ENCODE data around the gene ATP2B1.

ATP2B1 gene

DNA sequence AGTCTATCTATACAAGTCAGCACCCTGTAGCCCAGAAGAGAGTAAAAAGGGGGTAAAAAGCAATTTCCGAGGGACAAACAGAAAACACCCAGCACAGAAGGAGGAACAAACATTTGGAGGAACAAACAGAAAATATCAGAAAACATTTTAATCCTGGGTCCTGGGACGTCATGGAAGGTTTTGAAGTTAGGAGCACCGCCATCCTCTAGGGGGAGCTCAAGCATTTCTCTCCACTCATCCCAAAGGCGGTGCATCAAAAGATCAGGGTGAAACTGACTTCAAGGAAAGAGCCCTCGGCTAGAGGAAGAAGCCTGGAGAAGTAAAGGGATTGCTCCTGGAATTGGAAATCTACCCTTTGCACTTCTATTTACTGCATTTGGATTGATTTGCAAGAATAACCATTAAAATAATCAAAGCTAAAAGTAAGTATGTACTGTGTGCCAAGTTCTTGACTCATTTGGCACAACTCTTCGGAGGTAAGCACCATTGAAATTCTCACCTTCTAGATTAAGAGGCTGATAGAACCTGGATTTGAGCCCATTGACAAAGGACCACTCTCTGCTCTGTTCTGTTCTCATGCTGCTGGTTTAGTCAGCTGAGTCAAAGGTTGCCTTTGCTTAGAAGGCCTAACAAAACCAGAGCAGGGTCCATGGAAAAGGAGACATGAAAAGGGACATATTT lies 165.6 kb downstream of the ATP2B1 start:
- no peak overlapping the region for H3K4me3 ChIP-seq (ENCODE audit: low read depth, low read length)
- H3K27me3 ChIP-seq (ENCODE audit: insufficient read depth, low read length), result no peaks in the 10 kb centered on the region
- H3K4me2 ChIP-seq (ENCODE audit: low read length), result no peak overlapping the region
- H3K9ac ChIP-seq (ENCODE audit: low read length), result no peak overlapping the region
- H2BK5ac ChIP-seq (ENCODE audit: low read depth, low read length, poor library complexity), result no peak overlapping the region
- no CpG with 5 or more reads among the region's 6 CpGs for WGBS (ENCODE audit: extremely low coverage, insufficient coverage, insufficient read length)
- H3K9me3 ChIP-seq (ENCODE audit: insufficient read depth, low read depth, low read length), result no peaks in the 10 kb centered on the region
- peak overlapping the region; percentile 60 for H3K4ac ChIP-seq (ENCODE audit: low read depth, low read length)
- peak; percentile 64 to 93 for DNase-seq
- peak overlapping the region; percentile 47 for H2BK120ac ChIP-seq (ENCODE audit: insufficient read depth, low read length, poor library complexity)
- no peak overlapping the region for H4K12ac ChIP-seq (ENCODE audit: low read depth, low read length)
- no peak overlapping the region for H3K14ac ChIP-seq (ENCODE audit: low read length)
- H3K18ac ChIP-seq (ENCODE audit: low read length), result peak overlapping the region; percentile 78
- H3K27ac ChIP-seq (ENCODE audit: low read depth, low read length), result no peak overlapping the region
- peak overlapping the region; percentile 82 for H2BK12ac ChIP-seq (ENCODE audit: low read length)
- H4K91ac ChIP-seq (ENCODE audit: low read depth, low read length), result peak overlapping the region; percentile 72
- H3K79me2 ChIP-seq (ENCODE audit: control insufficient read depth, insufficient read depth, low read length, poor library complexity), result no peaks in the 10 kb centered on the region
- no peak overlapping the region for H4K8ac ChIP-seq (ENCODE audit: low read depth, low read length)
- no peak overlapping the region for H3K23ac ChIP-seq (ENCODE audit: low read length)
- H3K79me1 ChIP-seq (ENCODE audit: low read length), result peaks cover 12% of the 10 kb centered on the region
- peaks cover 12 to 15% of the 10 kb centered on the region in 2 experiments for H3K4me1 ChIP-seq (ENCODE audit: control insufficient read depth in 1 of 2, insufficient read depth in 2 of 2, low read length in 2 of 2)
- H2AFZ ChIP-seq (ENCODE audit: insufficient read depth, low read length, poor library complexity), result no peak overlapping the region
- no peaks in the 10 kb centered on the region for H3K36me3 ChIP-seq (ENCODE audit: control insufficient read depth in 1 of 2, insufficient read depth in 2 of 2, low read length in 2 of 2)
- no peak overlapping the region for H2AK5ac ChIP-seq (ENCODE audit: low read length)

DNA sequence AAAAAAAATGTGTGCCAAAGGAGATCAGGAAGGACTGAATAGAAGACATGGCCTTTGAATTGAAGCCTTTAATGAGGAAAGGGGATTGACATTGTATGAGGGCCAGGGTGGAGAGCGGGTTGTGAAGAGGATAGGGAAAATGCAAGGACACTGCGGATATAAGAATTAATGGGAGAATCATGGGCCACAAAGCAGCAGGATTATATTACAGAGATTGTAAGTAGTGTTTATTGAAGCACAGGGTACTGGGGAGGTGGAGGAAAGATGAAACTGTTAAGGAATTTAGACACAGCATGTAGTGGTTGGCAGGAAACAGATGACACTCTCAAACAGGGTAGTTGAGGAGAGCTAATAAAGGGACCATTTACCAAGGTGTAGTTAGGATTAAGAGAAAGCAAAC lies 166.4 kb downstream of the ATP2B1 start:
- Histone ChIP-seq H3K4me2 (ENCODE audit: low read length) (no peak overlapping the region), H3K18ac (ENCODE audit: low read length) (no peak overlapping the region), H3K9ac (ENCODE audit: low read length) (no peak overlapping the region), H2BK120ac (ENCODE audit: insufficient read depth, low read length, poor library complexity) (no peak overlapping the region), H3K79me2 (ENCODE audit: control insufficient read depth, insufficient read depth, low read length, poor library complexity) (no peaks in the 10 kb centered on the region), H4K8ac (ENCODE audit: low read depth, low read length) (no peak overlapping the region), H3K9me3 (ENCODE audit: insufficient read depth, low read depth, low read length) (no peaks in the 10 kb centered on the region), H3K23ac (ENCODE audit: low read length) (no peak overlapping the region), H2AK5ac (ENCODE audit: low read length) (no peak overlapping the region), H3K27me3 (ENCODE audit: insufficient read depth, low read length) (no peaks in the 10 kb centered on the region), H2AFZ (ENCODE audit: insufficient read depth, low read length, poor library complexity) (no peak overlapping the region), H4K91ac (ENCODE audit: low read depth, low read length) (no peak overlapping the region), H4K12ac (ENCODE audit: low read depth, low read length) (no peak overlapping the region), H2BK12ac (ENCODE audit: low read length) (peak overlapping the region; percentile 47), H3K4me1 (ENCODE audit: control insufficient read depth in 1 of 2, insufficient read depth in 2 of 2, low read length in 2 of 2) (peaks cover 12 to 15% of the 10 kb centered on the region in 2 experiments), H3K79me1 (ENCODE audit: low read length) (peaks cover 12% of the 10 kb centered on the region), H3K36me3 (ENCODE audit: control insufficient read depth in 1 of 2, insufficient read depth in 2 of 2, low read length in 2 of 2) (no peaks in the 10 kb centered on the region), H3K4ac (ENCODE audit: low read depth, low read length) (no peak overlapping the region), H2BK5ac (ENCODE audit: low read depth, low read length, poor library complexity) (no peak overlapping the region), H3K14ac (ENCODE audit: low read length) (no peak overlapping the region), H3K27ac (ENCODE audit: low read depth, low read length) (no peak overlapping the region), H3K4me3 (ENCODE audit: low read depth, low read length) (no peak overlapping the region)
- WGBS (ENCODE audit: extremely low coverage, insufficient coverage, insufficient read length), result no CpG with 5 or more reads among the region's 2 CpGs
- DNase-seq, result no peak

DNA sequence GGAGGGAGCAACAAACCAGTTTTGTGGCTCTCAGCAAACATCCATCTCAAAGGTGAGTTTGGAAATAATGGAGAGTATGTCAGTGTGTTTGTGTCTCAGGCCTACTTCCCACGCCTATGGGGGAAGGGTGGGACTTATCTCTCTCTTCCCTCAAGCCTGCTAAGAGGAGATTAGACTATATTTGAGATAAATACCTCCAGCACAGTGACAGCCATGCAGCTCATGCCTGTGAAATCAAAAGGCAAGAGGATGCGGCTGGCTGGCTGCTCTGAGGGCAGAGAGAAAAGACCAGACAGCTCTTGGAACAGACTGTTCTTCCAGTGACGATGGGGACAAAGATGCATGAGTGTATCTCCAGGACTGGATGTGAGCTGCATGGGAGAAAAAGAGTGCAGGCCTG lies 168.1 kb downstream of the ATP2B1 start:
- Histone ChIP-seq H4K91ac (ENCODE audit: low read depth, low read length) (no peak overlapping the region), H3K9me3 (ENCODE audit: insufficient read depth, low read depth, low read length) (no peaks in the 10 kb centered on the region), H3K36me3 (ENCODE audit: control insufficient read depth in 1 of 2, insufficient read depth in 2 of 2, low read length in 2 of 2) (no peaks in the 10 kb centered on the region), H2BK120ac (ENCODE audit: insufficient read depth, low read length, poor library complexity) (no peak overlapping the region), H2BK5ac (ENCODE audit: low read depth, low read length, poor library complexity) (no peak overlapping the region), H3K4me3 (ENCODE audit: low read depth, low read length) (no peak overlapping the region), H3K27me3 (ENCODE audit: insufficient read depth, low read length) (no peaks in the 10 kb centered on the region), H4K12ac (ENCODE audit: low read depth, low read length) (no peak overlapping the region), H3K79me2 (ENCODE audit: control insufficient read depth, insufficient read depth, low read length, poor library complexity) (no peaks in the 10 kb centered on the region), H3K23ac (ENCODE audit: low read length) (no peak overlapping the region), H3K4ac (ENCODE audit: low read depth, low read length) (no peak overlapping the region), H3K27ac (ENCODE audit: low read depth, low read length) (no peak overlapping the region), H2AFZ (ENCODE audit: insufficient read depth, low read length, poor library complexity) (no peak overlapping the region), H3K18ac (ENCODE audit: low read length) (no peak overlapping the region), H3K4me2 (ENCODE audit: low read length) (no peak overlapping the region), H3K14ac (ENCODE audit: low read length) (no peak overlapping the region), H2AK5ac (ENCODE audit: low read length) (no peak overlapping the region), H3K9ac (ENCODE audit: low read length) (no peak overlapping the region), H3K4me1 (ENCODE audit: control insufficient read depth in 1 of 2, insufficient read depth in 2 of 2, low read length in 2 of 2) (peaks cover 12 to 15% of the 10 kb centered on the region in 2 experiments), H3K79me1 (ENCODE audit: low read length) (peaks cover 12% of the 10 kb centered on the region), H4K8ac (ENCODE audit: low read depth, low read length) (no peak overlapping the region), H2BK12ac (ENCODE audit: low read length) (no peak overlapping the region)
- WGBS (ENCODE audit: extremely low coverage, insufficient coverage, insufficient read length), result no CpG with 5 or more reads among the region's 3 CpGs
- DNase-seq, result no peak

GRCh38 chr12:89539426-89540223 lies 169.0 kb downstream of the ATP2B1 start:
- no peak overlapping the region for H3K18ac ChIP-seq (ENCODE audit: low read length)
- peaks cover 9% of the 10 kb centered on the region for H3K79me1 ChIP-seq (ENCODE audit: low read length)
- no peaks in the 10 kb centered on the region for H3K9me3 ChIP-seq (ENCODE audit: insufficient read depth, low read depth, low read length)
- H4K91ac ChIP-seq (ENCODE audit: low read depth, low read length), result no peak overlapping the region
- no CpG with 5 or more reads among the region's 5 CpGs for WGBS (ENCODE audit: extremely low coverage, insufficient coverage, insufficient read length)
- no peak overlapping the region for H2BK120ac ChIP-seq (ENCODE audit: insufficient read depth, low read length, poor library complexity)
- no peak overlapping the region for H2BK12ac ChIP-seq (ENCODE audit: low read length)
- no peak overlapping the region for H3K4ac ChIP-seq (ENCODE audit: low read depth, low read length)
- H3K4me1 ChIP-seq (ENCODE audit: control insufficient read depth in 1 of 2, insufficient read depth in 2 of 2, low read length in 2 of 2), result peaks cover 9 to 15% of the 10 kb centered on the region in 2 experiments
- no peak overlapping the region for H3K9ac ChIP-seq (ENCODE audit: low read length)
- H4K12ac ChIP-seq (ENCODE audit: low read depth, low read length), result no peak overlapping the region
- H3K23ac ChIP-seq (ENCODE audit: low read length), result no peak overlapping the region
- no peak overlapping the region for H4K8ac ChIP-seq (ENCODE audit: low read depth, low read length)
- H2AK5ac ChIP-seq (ENCODE audit: low read length), result no peak overlapping the region
- no peaks in the 10 kb centered on the region for H3K79me2 ChIP-seq (ENCODE audit: control insufficient read depth, insufficient read depth, low read length, poor library complexity)
- H3K4me3 ChIP-seq (ENCODE audit: low read depth, low read length), result no peak overlapping the region
- no peak for DNase-seq
- H2BK5ac ChIP-seq (ENCODE audit: low read depth, low read length, poor library complexity), result no peak overlapping the region
- no peak overlapping the region for H3K4me2 ChIP-seq (ENCODE audit: low read length)
- H3K36me3 ChIP-seq (ENCODE audit: control insufficient read depth in 1 of 2, insufficient read depth in 2 of 2, low read length in 2 of 2), result no peaks in the 10 kb centered on the region
- no peak overlapping the region for H3K27ac ChIP-seq (ENCODE audit: low read depth, low read length)
- no peak overlapping the region for H3K14ac ChIP-seq (ENCODE audit: low read length)
- no peaks in the 10 kb centered on the region for H3K27me3 ChIP-seq (ENCODE audit: insufficient read depth, low read length)
- H2AFZ ChIP-seq (ENCODE audit: insufficient read depth, low read length, poor library complexity), result no peak overlapping the region

Data from trophoblast cell (in vitro differentiated cells and primary cell).